ENCODE results near the gene ARHGEF39.

DNA sequence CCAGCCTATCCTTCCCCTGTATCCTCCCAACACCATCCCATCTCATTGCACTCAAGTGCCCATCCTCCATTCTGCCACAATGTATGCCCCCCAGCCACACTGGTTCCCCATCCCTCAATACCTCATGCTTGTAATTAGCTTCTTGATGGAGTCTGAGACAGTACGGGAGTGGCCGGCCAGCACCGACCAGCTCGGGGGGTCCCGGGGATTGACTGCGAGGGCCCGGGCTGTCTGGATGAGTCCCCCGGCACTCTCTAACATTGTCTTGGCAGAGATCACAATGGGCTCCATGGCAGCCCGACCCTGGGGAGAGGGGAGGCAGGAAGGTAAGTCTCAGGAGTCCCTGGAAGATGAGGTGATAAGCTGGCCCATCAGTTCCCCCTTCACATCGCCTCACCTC is 42.0 kb upstream of the ARHGEF39 start:
- TF ChIP-seq POLR2A (IDR thresholded peaks at IDR 0.05): no peak
- TF ChIP-seq, protein P1, sequence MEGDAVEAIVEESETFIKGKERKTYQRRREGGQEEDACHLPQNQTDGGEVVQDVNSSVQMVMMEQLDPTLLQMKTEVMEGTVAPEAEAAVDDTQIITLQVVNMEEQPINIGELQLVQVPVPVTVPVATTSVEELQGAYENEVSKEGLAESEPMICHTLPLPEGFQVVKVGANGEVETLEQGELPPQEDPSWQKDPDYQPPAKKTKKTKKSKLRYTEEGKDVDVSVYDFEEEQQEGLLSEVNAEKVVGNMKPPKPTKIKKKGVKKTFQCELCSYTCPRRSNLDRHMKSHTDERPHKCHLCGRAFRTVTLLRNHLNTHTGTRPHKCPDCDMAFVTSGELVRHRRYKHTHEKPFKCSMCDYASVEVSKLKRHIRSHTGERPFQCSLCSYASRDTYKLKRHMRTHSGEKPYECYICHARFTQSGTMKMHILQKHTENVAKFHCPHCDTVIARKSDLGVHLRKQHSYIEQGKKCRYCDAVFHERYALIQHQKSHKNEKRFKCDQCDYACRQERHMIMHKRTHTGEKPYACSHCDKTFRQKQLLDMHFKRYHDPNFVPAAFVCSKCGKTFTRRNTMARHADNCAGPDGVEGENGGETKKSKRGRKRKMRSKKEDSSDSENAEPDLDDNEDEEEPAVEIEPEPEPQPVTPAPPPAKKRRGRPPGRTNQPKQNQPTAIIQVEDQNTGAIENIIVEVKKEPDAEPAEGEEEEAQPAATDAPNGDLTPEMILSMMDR (IDR thresholded peaks at IDR 0.05): no peak
- no peak for TF ChIP-seq POLR2AphosphoS5 (IDR thresholded peaks at IDR 0.05)
